PC-3 (cell line): ENCODE measurements around the gene CRIP2. TPM values are rescaled to one million over a fixed set of nuclear protein-coding genes. Genes with fewer than 3 reads are reported as not detected.

Experiments used
- ATAC-seq: fragments of 200-7000 bp; cut with Tn5 transposase; 2 replicates; pipeline ENCODE4 v1.9.1; 2020; ENCODE audit warnings: mild to moderate bottlenecking, moderate library complexity
- BruUV-seq: library from RNA; stranded (reverse); fragments of 400-500 nt; replicated peaks from 2 replicates; lab custom pipeline; 2021; lab: Mats Ljungman, UMichigan
- CTCF ChIA-PET: fragments of 300-600 bp; sonication (Branson Sonifier 250); formaldehyde crosslinking; loops from one replicate; lab custom pipeline; 2022; ENCODE audit warnings: antibody characterized with exemption; lab: Charles Lee
- POLR2A ChIA-PET: fragments of 300-600 bp; sonication (Branson Sonifier 250); formaldehyde crosslinking; loops from one replicate; lab custom pipeline; 2022; ENCODE audit warnings: antibody characterized with exemption; ENCODE audit not compliant: unreplicated experiment; lab: Charles Lee
- DNase-seq: peaks from one replicate; pipeline ENCODE4 v3.0.0-alpha.2; 2015
- H2AFZ ChIP-seq: fragments of 300-600 bp; sonication (generic); 2 replicates; pipeline ENCODE4 v1.6.0; 2016; ENCODE audit warnings: antibody characterized with exemption, low read length
- H3F3A ChIP-seq: fragments of 300-600 bp; sonication (generic); one replicate; pipeline ENCODE4 v1.6.0; 2017; ENCODE audit warnings: antibody characterized with exemption, low read length, control low read depth, mild to moderate bottlenecking; ENCODE audit not compliant: unreplicated experiment
- H3K27ac ChIP-seq: fragments of 300-600 bp; sonication (generic); 2 replicates; pipeline ENCODE4 v1.5.1; 2016; ENCODE audit warnings: mild to moderate bottlenecking, low read length
- H3K27me3 ChIP-seq: fragments of 300-600 bp; sonication (generic); 2 replicates; pipeline ENCODE4 v1.6.1; 2016; ENCODE audit warnings: low read length, mixed read lengths
- H3K36me3 ChIP-seq: fragments of 300-600 bp; sonication (generic); 2 replicates; pipeline ENCODE4 v1.6.1; 2016; ENCODE audit warnings: low read depth, mixed run types, low read length, mixed read lengths
- H3K4me1 ChIP-seq: fragments of 300-600 bp; sonication (generic); 2 replicates; pipeline ENCODE4 v1.5.1; 2016; ENCODE audit warnings: low read length; ENCODE audit not compliant: insufficient read depth
- H3K4me2 ChIP-seq: fragments of 300-600 bp; sonication (generic); 2 replicates; pipeline ENCODE4 v1.6.0; 2016; ENCODE audit warnings: low read length
- H3K4me3 ChIP-seq: fragments of 300-600 bp; sonication (generic); 2 replicates; pipeline ENCODE4 v1.5.1; 2016; ENCODE audit warnings: mild to moderate bottlenecking, low read length, mixed read lengths
- H3K79me2 ChIP-seq: fragments of 300-600 bp; sonication (generic); 2 replicates; pipeline ENCODE4 v1.6.1; 2017; ENCODE audit warnings: low read length, mixed read lengths
- H3K9ac ChIP-seq: fragments of 300-600 bp; sonication (generic); 2 replicates; pipeline ENCODE4 v1.6.0; 2016; ENCODE audit warnings: mild to moderate bottlenecking, low read length
- H3K9me2 ChIP-seq: fragments of 300-600 bp; sonication (generic); replicated peaks from 2 replicates; pipeline ENCODE4 v1.6.1; 2016; ENCODE audit warnings: mixed run types, low read length, mixed read lengths
- H3K9me3 ChIP-seq: fragments of 300-600 bp; sonication (generic); 2 replicates; pipeline ENCODE4 v1.6.1; 2016; ENCODE audit warnings: low read length, mixed read lengths
- H4K20me1 ChIP-seq: fragments of 300-600 bp; sonication (generic); 2 replicates; pipeline ENCODE4 v1.6.1; 2016; ENCODE audit warnings: low read length, mixed read lengths
- EZH2 ChIP-seq: fragments of 300-600 bp; sonication (generic); IDR thresholded peaks from one replicate; pipeline ENCODE4 v1.6.1; 2017; ENCODE audit warnings: antibody characterized with exemption, mild to moderate bottlenecking, low read length; ENCODE audit not compliant: unreplicated experiment
- EZH2phosphoT487 ChIP-seq: fragments of 300-600 bp; sonication (generic); IDR thresholded peaks from 2 replicates; pipeline ENCODE4 v1.6.1; 2018; ENCODE audit warnings: mild to moderate bottlenecking, antibody characterized with exemption, low read length, borderline replicate concordance
- intact Hi-C: fragments of 100-400 bp; cut with micrococcal nuclease; formaldehyde crosslinking; loops from 2 replicates; pipeline ENCODE4 v1.9.0; 2023
- total RNA-seq: library from RNA; depleted of rRNA; stranded (reverse); fragments of >200 nt; gene quantifications from 2 replicates; pipeline ENCODE4 v1.2.3, GENCODE V29; 2014
- TF ChIP-seq, protein P1 (sequence below): fragments of 300-600 bp; sonication (generic); conservative IDR thresholded peaks from 2 replicates; pipeline ENCODE4 v1.5.1; 2017; ENCODE audit warnings: antibody characterized with exemption, low read depth, mild to moderate bottlenecking, low read length

The CRIP2 gene
- total RNA-seq, 1 experiment from 2014 or later = 100 TPM

GRCh38 chr14:105526776-105527380 lies 52.3 kb downstream of the CRIP2 start:
- no peak overlapping the region for H3K27ac ChIP-seq
- H3K79me2 ChIP-seq = peaks cover 9% of the 10 kb centered on the region; the same call in 1 of the 2 replicates
- POLR2A ChIA-PET = no interaction called here
- CTCF ChIA-PET = no interaction called here
- intact Hi-C loops = no loop called here
- H3K9me2 ChIP-seq = no peaks in the 10 kb centered on the region
- no peaks in the 10 kb centered on the region for H4K20me1 ChIP-seq
- no peaks in the 10 kb centered on the region for H3F3A ChIP-seq
- no peaks in the 10 kb centered on the region for H3K36me3 ChIP-seq
- TF ChIP-seq EZH2phosphoT487 = no peak
- no peak for TF ChIP-seq EZH2
- TF ChIP-seq, protein P1, sequence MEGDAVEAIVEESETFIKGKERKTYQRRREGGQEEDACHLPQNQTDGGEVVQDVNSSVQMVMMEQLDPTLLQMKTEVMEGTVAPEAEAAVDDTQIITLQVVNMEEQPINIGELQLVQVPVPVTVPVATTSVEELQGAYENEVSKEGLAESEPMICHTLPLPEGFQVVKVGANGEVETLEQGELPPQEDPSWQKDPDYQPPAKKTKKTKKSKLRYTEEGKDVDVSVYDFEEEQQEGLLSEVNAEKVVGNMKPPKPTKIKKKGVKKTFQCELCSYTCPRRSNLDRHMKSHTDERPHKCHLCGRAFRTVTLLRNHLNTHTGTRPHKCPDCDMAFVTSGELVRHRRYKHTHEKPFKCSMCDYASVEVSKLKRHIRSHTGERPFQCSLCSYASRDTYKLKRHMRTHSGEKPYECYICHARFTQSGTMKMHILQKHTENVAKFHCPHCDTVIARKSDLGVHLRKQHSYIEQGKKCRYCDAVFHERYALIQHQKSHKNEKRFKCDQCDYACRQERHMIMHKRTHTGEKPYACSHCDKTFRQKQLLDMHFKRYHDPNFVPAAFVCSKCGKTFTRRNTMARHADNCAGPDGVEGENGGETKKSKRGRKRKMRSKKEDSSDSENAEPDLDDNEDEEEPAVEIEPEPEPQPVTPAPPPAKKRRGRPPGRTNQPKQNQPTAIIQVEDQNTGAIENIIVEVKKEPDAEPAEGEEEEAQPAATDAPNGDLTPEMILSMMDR = no peak
- peak overlapping the region; percentile 82 for H2AFZ ChIP-seq
- H3K9ac ChIP-seq = peak overlapping the region; percentile 74
- H3K9me3 ChIP-seq = no peaks in the 10 kb centered on the region
- H3K4me2 ChIP-seq = peak overlapping the region; percentile 94
- peak overlapping the region; percentile 75 for H3K4me3 ChIP-seq
- H3K27me3 ChIP-seq = no peaks in the 10 kb centered on the region
- no TSS peak for BruUV-seq
- peak; percentile 5 for ATAC-seq
- no peak for DNase-seq
- H3K4me1 ChIP-seq = peaks cover 10% of the 10 kb centered on the region; the same call in 1 of the 2 replicates

DNA sequence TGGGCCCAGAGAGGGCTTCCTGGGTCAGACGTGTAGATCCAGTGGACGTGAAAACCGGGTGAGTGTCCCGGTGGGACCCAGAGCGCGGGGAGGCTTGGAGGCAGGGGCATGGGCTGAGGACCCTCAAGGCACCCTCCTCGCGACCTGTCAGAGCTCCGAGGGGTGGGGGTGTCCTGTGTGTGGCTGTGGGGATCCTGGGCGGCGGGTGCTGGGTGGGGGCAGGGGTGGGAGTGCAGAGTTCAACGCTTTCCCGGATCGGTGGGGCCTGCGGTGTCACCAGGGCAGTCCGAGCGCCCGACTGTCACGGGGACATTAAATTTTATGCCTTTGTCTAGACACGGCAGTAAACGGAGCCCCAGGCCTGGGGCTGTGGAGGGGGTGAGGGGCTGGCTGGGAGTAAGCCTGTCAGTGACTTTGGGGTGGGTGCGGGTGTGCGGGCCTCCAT lies 52.8 kb downstream of the CRIP2 start:
- ATAC-seq (no peak), DNase-seq (no peak)
- Histone ChIP-seq H3K27ac (no peak overlapping the region), H3K9me3 (no peaks in the 10 kb centered on the region), H3K79me2 (peaks cover 9% of the 10 kb centered on the region; the same call in 1 of the 2 replicates), H3K4me1 (peaks cover 10% of the 10 kb centered on the region; the same call in 1 of the 2 replicates), H3K36me3 (no peaks in the 10 kb centered on the region), H4K20me1 (no peaks in the 10 kb centered on the region), H3K4me2 (peak overlapping the region; percentile 94), H3F3A (no peaks in the 10 kb centered on the region), H2AFZ (peak overlapping the region; percentile 82), H3K9me2 (no peaks in the 10 kb centered on the region), H3K9ac (peak overlapping the region; percentile 74), H3K4me3 (peak overlapping the region; percentile 75), H3K27me3 (no peaks in the 10 kb centered on the region)
- BruUV-seq = no TSS peak
- ChIA-PET POLR2A (no interaction called here), CTCF (no interaction called here)
- intact Hi-C loops = no loop called here
- TF ChIP-seq, protein P1 = no peak
- TF ChIP-seq EZH2 (no peak), EZH2phosphoT487 (no peak)
